ENCODE data around the gene PMP22.

The PMP22 gene

GRCh38 chr17:15273141-15273793, 8.1 kb upstream of the PMP22 start:
- DNase-seq, result no peak

GRCh38 chr17:15271741-15272140, 6.6 kb upstream of the PMP22 start:
- no peak for DNase-seq

- no peak for DNase-seq
Measured at GRCh38 chr17:15270628-15271381, 5.7 kb upstream of the PMP22 start.

- no peak for DNase-seq
Measured at GRCh38 chr17:15269780-15270089, 4.6 kb upstream of the PMP22 start.

GRCh38 chr17:15269087-15269779, 4.1 kb upstream of the PMP22 start:
- no peak for DNase-seq

- no peak for DNase-seq
Measured at GRCh38 chr17:15268461-15268860, 3.3 kb upstream of the PMP22 start.

GRCh38 chr17:15267996-15268395, 2.9 kb upstream of the PMP22 start:
- DNase-seq, result no peak

GRCh38 chr17:15266325-15267125, 1.4 kb upstream of the PMP22 start:
- DNase-seq, result no peak

- DNase-seq, result no peak
Measured at GRCh38 chr17:15264542-15264941, 584 bp downstream of the PMP22 start.

GRCh38 chr17:15263680-15264079, 1.4 kb downstream of the PMP22 start:
- DNase-seq, result no peak

- DNase-seq, result no peak
Measured at GRCh38 chr17:15263206-15263579, 1.9 kb downstream of the PMP22 start.

GRCh38 chr17:15262291-15263205, 2.6 kb downstream of the PMP22 start:
- no peak for DNase-seq

- DNase-seq, result no peak
Measured at GRCh38 chr17:15261802-15262290, 3.3 kb downstream of the PMP22 start.

- DNase-seq, result no peak
Measured at GRCh38 chr17:15261258-15261801, 3.8 kb downstream of the PMP22 start.

- peak; percentile 18 for DNase-seq
Measured at GRCh38 chr17:15260376-15261257, 4.5 kb downstream of the PMP22 start.

GRCh38 chr17:15257796-15258512, 7.2 kb downstream of the PMP22 start:
- DNase-seq, result no peak

- peak; percentile 13 for DNase-seq
Measured at GRCh38 chr17:15257258-15257788, 7.8 kb downstream of the PMP22 start.

- no peak for DNase-seq
Measured at GRCh38 chr17:15256689-15257088, 8.4 kb downstream of the PMP22 start.

- DNase-seq, result no peak
Measured at GRCh38 chr17:15255713-15256454, 9.2 kb downstream of the PMP22 start.

Data from NCI-H526 treated with DMSO at 0.1 percent for 48 hours (cell line).